Fibroblast of pulmonary artery (primary cell): ENCODE results near the gene SDK1.

Source experiments
- DNase-seq: peaks from one replicate; pipeline ENCODE4 v3.0.0-alpha.2; 2010; ENCODE audit warnings: low read depth
- H3K4me3 ChIP-seq: replicated peaks from 2 replicates; pipeline ENCODE4 v1.5.1; 2011; ENCODE audit warnings: low read depth, mild to moderate bottlenecking, control low read depth, low read length, moderate library complexity
- CTCF ChIP-seq: IDR thresholded peaks from 2 replicates; pipeline ENCODE4 v1.5.1; 2011; ENCODE audit warnings: mild to moderate bottlenecking, control low read depth, low read length, inconsistent platforms; ENCODE audit errors: missing control alignments

SDK1 gene

GRCh38 chr7:3327655-3328054, 26.6 kb downstream of the SDK1 start:
- no peak for DNase-seq
- TF ChIP-seq CTCF = no peak
- no peak overlapping the region for H3K4me3 ChIP-seq

GRCh38 chr7:3332308-3332707, 31.3 kb downstream of the SDK1 start:
- DNase-seq = no peak

GRCh38 chr7:3333861-3334260, 32.8 kb downstream of the SDK1 start:
- no peak for DNase-seq
- TF ChIP-seq CTCF = no peak
- no peak overlapping the region for H3K4me3 ChIP-seq

More at GRCh38 chr7:3332308-3332707, 31.3 kb downstream of the SDK1 start:
- TF ChIP-seq CTCF = no peak
- no peak overlapping the region for H3K4me3 ChIP-seq

GRCh38 chr7:3336042-3336665, 35.1 kb downstream of the SDK1 start:
- DNase-seq = no peak
- H3K4me3 ChIP-seq = no peak overlapping the region
- no peak for TF ChIP-seq CTCF

GRCh38 chr7:3338161-3338560, 37.1 kb downstream of the SDK1 start:
- H3K4me3 ChIP-seq = no peak overlapping the region
- no peak for TF ChIP-seq CTCF
- no peak for DNase-seq

- no peak overlapping the region for H3K4me3 ChIP-seq
- DNase-seq = no peak
- no peak for TF ChIP-seq CTCF
Measured at GRCh38 chr7:3345699-3346481, 44.8 kb downstream of the SDK1 start.
